HG02610 (cell line): ENCODE data around the gene ADRA2A.

Experiments used
- ATAC-seq: cut with Tn5 transposase; IDR thresholded peaks from one replicate; pipeline ENCODE4 v1.9.1; 2021; ENCODE audit warnings: mild to moderate bottlenecking, moderate library complexity; ENCODE audit not compliant: unreplicated experiment

The ADRA2A gene

GRCh38 chr10:111109501-111110242 is 32.8 kb downstream of the ADRA2A start:
- ATAC-seq: no peak

GRCh38 chr10:111110771-111111170 is 33.9 kb downstream of the ADRA2A start:
- ATAC-seq: no peak

GRCh38 chr10:111112333-111112732 is 35.5 kb downstream of the ADRA2A start:
- no peak for ATAC-seq

DNA sequence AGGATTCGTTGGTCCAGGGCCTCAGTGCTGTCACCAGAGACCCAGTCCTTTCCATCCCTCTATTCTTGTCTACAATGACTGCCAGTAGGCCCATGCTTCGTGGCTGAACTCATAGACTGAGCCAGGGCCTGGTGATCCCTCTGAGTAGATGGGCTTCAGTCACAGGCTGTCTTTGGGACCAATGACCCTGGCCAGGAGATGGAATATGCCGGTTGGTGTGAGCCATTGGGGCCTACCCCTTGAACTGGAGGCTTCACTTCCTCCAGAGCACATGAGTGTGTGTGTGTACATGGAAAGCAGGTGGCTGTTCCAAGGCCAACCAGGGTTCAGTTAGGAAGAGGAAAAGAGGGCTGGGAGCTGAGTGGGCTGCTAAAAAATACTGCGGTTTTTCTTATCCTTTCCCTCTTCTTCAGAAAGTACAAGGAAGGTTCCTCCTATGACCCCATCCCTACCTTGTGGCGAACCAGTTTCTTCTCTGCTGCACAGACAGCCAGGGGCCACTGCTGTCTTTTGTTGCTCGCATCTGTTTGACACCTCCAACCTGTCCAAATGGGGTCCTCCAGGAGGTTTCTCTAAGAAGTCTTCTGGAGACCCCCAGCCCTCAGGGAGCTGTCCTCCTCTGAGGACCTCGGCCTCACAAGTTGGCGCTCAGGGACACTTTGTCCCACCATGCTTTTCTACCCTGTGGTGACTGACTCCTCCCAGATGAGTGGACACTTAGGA is 36.6 kb downstream of the ADRA2A start:
- ATAC-seq: no peak

- no peak for ATAC-seq
These were observed 37.3 kb downstream of the ADRA2A start for GRCh38 chr10:111113961-111114757.

- no peak for ATAC-seq
These were observed 38.1 kb downstream of the ADRA2A start for GRCh38 chr10:111114758-111115500.

DNA sequence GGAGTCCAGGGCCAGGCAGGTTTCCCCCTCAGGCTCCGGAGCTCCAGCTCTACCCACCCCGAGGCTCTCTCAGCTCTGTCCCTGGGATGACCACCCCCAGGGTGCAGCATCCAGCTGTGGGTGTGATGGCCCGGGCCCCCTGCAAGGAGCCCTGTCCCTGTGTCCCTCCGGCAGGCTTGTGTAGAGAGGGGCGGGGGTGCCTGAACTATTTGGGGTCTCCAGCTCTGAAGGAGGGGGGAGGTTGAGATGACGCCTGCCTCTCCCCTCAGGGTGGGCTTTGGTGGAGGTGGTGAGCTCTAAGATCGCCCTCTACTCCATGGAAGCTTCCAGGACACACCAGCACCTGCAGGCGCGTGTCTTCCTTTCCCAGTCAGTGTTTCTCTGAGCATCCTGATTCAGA is 39.4 kb downstream of the ADRA2A start:
- ATAC-seq: no peak

- no peak for ATAC-seq
These were observed 40.1 kb downstream of the ADRA2A start for GRCh38 chr10:111116762-111117445.

GRCh38 chr10:111117528-111118277 is 40.9 kb downstream of the ADRA2A start:
- ATAC-seq: no peak

GRCh38 chr10:111118758-111119157 is 41.9 kb downstream of the ADRA2A start:
- ATAC-seq: no peak

- no peak for ATAC-seq
These were observed 42.8 kb downstream of the ADRA2A start for GRCh38 chr10:111119637-111120036.

GRCh38 chr10:111122127-111122526 is 45.3 kb downstream of the ADRA2A start:
- ATAC-seq: no peak

DNA sequence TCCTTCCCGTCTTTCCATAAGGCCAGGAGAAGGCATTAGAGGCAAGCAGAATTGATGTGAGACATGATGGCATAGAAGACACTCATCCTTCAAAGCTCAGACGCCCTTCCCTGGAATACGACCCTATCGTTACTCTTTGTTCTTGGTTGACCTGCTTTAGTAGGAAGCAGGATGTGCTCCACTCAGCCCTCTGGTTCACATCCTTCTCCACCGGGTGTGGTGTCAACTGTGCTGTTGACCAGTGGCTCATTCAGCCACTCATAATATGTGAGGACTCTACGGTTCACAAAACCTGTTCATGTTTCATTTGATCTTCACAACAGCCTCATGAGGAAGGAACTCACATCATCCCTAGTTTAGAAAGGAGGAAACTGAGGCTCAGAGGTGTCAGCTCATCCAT is 47.1 kb downstream of the ADRA2A start:
- ATAC-seq: no peak

DNA sequence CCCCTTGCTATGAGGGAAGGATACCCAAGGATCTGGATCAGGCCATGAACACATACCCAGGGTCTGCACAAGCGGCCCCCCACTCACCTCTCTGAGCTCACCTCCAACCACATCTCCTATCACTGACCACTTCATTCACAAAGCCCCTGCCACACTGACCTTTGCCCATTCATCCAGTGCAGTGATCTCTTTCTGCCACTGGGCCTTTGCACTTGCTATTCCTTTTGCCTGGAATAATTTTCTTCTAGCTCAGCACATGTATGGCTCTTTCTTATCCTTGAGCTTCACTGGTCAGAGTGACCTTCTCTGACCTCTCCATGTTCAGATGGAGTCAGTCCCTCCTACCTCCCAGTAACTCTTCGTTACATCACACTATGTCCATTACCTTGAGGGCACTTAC is 48.3 kb downstream of the ADRA2A start:
- no peak for ATAC-seq

DNA sequence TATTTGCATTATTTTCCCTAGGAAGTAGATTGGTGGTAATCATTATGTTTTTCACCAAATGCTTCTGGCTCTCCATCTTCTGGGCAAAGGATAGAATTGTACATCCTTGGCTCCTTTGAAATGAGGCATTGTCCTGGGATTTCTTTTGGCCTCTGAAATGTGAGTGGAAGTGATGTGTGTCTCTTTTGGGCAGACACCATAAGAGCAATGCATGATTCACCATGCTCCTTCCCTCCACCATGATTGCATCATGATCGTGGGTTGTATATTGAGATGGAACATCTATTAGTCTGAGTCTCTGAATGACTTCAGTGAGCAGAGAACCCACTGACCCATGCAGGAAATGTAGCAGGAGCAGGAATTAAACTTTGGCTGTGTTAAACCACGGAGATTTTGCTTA is 49.2 kb downstream of the ADRA2A start:
- no peak for ATAC-seq

DNA sequence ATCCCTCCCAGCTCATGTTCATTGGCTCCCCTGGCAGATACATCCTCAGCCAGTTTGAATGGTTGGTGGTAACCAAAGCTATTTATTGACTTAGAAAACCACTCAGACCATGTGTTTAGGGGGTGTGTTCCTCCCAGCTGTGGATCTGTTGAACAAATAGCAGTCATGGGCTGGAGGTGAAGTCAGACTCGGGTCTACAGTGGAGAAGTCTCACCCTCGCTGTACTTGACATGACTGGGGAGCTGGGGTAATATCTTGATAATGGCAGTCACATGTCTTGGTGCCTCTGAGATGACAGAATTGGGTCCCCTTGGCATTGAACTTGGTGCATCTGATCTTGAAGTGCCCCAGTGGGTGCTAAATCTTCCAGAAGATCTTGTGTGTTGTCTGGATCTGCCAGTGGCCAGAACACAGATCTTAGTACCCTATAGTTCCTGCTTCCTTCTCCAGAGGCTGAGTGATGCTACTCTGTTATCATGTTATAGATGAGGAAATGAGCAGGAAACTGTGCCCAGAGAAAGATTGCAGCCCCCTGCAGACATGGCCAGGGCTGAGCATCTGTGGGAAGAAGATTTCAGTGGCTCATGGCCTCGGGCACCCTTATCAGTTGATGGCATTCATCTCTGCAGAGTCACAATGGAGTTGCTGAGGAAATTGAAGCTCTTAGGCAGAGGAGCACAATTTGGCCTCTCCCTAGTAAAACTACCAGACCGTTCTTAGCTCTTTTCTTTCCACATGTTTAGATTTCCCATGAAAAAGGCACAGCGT is 50.4 kb downstream of the ADRA2A start:
- ATAC-seq: no peak

DNA sequence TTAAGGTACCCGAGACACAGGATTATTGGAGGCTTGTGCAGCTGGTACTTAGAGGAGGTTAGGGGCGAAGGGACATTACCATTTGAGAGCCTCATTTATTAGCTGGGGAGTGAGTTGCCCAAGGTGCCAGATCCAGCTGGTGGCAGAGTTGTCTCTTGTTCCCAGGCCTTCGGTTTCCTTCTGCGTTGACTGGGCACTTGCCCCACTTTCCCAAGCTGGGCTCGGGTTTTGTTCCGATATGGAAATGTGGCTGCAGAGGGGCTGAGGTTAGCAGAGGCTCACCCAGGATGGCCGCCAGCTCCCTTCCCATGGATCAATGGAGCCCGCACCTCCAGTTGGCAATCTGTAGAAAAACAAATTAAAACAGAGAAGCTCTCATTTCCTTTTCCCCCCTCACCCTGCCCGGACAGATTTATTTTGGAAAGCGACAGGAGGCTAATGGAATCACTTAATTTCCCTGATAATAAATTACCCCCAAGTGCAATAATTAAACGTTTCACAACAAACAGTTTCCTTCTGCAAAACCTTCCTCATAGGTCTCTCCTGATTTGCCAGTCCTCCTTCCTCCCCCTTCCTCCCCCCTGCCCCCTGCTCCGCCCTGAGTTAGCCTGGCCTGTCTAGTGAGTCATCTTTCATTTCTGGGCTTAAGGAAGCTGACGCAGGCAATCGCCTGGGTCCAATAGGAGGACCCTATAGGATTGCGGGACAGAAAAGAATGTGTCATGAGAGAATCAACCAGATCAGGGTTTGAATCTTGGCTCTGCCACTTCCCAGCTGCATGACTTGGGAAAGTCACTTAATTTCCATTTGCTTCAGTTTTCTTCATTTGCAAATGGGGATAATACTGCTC is 51.7 kb downstream of the ADRA2A start:
- ATAC-seq: no peak

- ATAC-seq: no peak
These were observed 52.5 kb downstream of the ADRA2A start for GRCh38 chr10:111129363-111129762.
